Measurements from ENCODE around the gene FBXW12. TPM values are rescaled to one million over a fixed set of nuclear protein-coding genes. Genes with fewer than 3 reads are reported as not detected.
"Not testable (repeated sequence)": the region's sequence is repeated elsewhere in the genome, so short reads cannot be mapped to it uniquely, and the experiment has no call there.

The FBXW12 gene
- polyA plus RNA-seq (ENCODE audit: insufficient read length): 0.73 TPM
- long read RNA-seq, donor 1: 0 reads
- long read RNA-seq, donor 2: 0 reads
- long read RNA-seq, donor 3: 0 reads
- long read RNA-seq, donor 4: 0 reads
- long read RNA-seq, donor 5: 0 reads
- long read RNA-seq, donor 6: 0 reads
- long read RNA-seq, donor 7: 0 reads
- long read RNA-seq, donor 8: 0 reads

GRCh38 chr3:48371651-48372376 is at the start of gene FBXW12:
Gene FBXW12 (plus strand): TSS chr3:48372219. CDS start chr3:48372768, 549 bp downstream.
- DNase-seq: no peak

DNA sequence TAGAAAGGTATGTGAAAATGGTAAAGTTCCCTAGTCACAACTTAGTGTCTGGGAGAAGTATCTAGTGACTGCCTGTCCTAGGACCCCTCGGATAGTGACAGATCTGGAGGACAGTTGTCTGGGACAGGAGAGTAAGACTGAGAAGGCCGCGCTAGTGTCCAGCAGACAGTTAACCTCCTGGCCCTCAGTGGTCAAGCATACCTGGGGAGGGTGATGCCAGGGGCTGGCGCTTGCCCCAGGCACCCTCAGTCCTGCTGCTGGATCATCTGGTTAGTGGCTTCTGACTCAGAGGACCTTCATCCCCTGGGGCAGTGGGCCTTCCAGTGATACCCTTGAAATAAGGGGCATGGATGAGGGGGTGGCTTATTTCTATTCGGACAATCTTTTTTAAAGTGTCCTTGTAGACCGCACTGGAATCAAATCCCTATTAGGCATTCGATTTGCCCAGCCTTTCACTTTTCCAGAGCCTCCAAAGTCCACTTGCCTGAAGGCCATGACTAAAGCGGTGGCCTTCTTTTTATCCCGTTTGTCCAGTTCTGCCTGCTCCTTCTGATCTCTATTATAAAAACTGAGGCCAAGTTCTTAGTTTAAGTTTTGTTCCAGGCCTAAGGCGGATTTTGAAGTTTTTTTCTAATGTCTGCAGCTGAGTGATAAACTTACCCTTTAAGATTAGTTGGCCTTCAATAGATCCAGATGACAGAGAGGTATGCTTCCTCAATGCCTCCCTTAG is 40.1 kb upstream of the FBXW12 start:
- DNase-seq: not testable (repeated sequence)

DNA sequence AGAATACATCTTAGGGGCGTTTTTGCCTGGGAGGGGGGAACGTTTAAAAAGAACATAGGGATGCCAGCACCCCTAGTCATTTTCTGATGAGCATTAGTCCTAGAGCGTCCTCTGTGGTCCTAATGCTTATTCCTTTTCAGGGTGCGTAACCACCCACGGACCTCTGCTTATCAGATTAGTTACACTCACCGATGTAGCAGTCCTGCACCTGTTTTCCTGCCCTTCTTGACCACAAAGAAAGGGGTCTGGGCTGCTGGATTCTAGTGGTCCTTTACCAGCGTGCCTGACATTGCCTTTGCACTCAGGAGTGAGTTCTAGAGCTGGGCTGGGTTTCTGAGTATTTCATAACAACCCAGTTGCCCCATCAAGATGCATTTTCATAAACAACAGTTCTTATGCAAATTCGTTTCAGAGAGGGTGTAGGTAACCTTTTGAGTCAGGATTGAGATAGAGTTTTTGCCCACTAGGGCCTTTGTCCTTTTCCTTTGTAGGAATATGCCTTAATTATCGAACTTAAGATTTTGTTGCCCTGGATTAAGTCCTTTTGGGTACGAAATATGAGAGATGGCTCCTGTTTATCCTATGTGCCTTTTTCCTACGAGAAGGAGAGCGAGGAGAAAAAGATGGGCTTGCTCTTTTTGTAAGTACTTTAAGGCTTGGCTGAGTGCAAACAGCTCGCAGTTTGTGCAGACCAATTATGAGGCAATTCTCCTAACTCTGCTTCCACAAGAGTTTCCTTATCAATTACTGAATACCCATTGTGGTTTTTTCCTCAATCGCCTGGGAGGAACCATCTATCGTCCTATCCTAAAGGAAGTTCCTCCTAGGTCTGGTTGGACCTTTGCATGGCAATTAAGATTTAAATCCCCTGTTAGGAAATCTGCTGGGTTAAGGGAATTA is 38.4 kb upstream of the FBXW12 start, which contains the start of gene SPINK8:
Gene SPINK8, minus strand, starts transcription at position 316 of the 900 bp plus-strand sequence. CDS start 5,320 bp downstream, outside the sequence.
- not testable (repeated sequence) for DNase-seq

DNA sequence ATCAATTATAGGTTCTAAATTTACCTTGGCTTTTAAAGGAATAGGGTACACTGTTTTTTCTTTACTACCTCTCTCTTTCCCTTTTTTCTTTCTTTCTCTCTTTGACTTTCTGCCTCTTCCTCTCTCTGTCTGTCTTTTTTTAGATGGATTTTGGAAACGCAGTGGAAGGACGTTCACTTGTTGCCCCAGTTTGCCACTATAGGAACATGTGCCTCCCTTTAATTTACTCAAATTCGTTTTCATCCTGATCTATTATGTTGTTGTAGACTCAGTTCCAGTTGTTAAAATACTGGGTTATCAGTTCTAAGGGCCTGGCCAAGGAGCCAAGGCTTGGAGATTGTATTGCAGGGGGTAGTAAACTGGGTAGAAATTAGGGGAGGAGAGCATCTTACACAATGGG is 37.4 kb upstream of the FBXW12 start:
- no peak for DNase-seq

DNA sequence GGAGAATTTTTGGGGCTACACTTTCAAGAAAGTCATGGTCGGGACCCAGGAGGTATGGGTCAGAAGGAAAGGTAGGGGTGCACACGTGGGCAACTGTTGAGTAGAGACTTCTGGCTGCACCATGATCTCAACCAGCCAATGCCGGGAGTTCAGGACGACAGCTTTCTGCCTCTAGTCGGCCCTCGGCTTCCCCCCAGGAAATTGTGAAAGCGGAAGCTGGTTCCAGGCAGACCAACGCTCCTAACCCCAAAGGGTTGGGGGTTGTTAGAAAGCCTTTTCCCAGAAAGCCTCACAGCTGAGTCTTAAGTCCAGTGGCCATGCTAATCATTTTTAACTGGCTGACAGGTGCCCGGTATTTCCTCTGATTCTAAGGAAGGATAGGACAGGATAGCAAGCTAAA is 36.7 kb upstream of the FBXW12 start:
- not testable (repeated sequence) for DNase-seq

GRCh38 chr3:48337536-48337935 is 34.5 kb upstream of the FBXW12 start:
- DNase-seq: not testable (repeated sequence)

DNA sequence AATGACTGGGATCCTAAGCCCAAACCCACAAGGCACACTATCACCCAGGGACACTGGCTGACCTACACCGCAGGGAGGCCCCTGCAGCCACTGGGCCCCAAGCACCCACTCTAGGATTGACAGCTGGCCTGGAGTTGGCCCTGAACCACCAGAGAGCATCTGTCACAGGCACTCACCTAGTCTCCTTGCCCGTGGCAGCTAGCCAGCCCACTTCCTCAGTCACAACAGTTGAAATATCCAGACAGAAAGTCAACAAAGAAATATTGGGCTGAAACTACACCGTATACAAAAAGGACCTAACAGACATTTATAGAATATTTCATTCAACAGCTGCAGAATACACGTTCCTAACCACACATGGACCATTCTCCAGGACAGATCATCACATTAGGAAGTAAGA is 33.4 kb upstream of the FBXW12 start:
- DNase-seq: no peak

DNA sequence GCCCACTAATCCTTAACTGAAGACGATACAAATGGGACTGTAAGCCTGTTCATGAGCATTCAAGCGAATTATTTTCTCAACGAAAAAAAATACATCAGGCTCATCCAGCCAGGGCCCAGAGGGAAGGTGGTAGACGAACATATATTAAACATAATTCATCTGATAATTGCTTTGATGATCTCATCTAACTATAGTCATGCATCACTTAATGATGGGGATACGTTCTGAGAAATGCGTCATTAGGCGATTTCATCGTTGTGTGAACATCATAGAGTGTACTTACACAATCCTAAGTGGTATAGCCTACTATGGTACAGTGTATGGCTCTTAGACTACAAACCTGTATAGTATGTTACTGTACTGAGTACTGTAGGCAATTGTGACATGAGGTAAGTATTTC is 28.6 kb upstream of the FBXW12 start:
- no peak for DNase-seq

GRCh38 chr3:48344867-48345507 is 27.0 kb upstream of the FBXW12 start:
- no peak for DNase-seq

DNA sequence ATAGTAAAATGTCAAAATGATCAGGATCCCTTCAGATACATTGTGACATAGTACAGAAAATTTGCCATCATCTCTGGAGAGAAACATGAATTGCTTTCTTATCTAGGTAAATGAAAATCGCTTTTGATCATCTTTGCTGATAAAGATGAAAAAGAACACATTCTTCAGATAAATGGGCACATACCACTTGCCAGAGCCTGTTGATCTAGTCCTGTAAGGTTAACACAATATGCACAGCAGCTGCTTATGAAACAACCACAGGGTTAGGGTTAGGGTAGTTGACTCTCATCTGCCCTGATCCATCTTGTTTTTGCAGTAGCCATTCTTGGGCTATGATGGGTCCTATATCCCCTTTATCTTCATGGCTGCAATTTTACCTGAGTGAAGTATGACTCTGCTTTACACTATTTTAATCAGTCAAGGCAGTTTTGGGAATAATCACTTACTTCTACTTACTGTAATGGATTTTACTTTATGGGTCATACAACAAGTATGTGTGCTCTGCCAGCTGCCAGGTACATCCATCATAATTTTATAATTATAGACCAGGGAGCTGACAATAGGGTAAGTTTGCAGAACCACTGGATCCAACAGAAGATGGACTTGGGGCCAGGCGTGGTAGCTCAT is 26.0 kb upstream of the FBXW12 start:
- no peak for DNase-seq

DNA sequence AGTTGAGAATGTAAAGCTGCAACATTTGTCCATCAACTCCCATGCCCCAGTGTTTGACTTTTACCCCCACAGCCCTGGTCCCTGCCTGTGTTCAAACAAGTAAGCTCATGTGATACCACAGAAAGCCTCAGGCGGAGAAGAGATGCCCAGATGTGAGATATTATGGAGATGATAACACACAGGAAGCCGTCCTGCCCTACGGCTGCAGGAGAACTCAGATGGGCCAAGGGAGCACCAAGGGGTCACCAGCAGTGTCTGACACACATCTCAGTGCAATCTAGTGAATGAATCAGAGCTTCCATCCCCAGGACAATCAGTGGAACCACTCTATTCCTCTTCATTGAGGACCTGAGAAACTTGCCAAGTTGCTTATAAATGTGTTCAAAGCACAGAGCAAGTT is 24.5 kb upstream of the FBXW12 start:
- DNase-seq: no peak

DNA sequence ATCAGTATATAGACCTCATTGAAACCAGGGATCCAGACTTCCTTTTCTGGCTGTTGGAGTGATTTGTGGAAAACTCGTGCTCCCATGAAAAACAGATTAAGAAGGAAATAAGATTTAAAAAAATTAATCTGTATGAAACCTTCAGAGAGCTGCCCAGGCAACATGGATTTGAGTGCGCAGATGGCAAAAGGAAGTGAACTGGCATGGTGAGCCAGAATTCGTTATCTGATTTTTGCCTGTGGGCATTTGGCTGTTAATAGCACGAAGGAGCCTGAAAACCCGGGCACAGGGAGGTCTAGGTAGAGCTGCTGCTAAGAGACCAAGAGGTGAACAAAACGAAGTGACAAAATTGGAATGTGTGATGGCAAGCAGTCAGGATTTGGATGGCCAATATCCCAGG is 19.5 kb upstream of the FBXW12 start:
- no peak for DNase-seq

- DNase-seq: no peak
Measured at GRCh38 chr3:48353987-48354386, 18.0 kb upstream of the FBXW12 start.

DNA sequence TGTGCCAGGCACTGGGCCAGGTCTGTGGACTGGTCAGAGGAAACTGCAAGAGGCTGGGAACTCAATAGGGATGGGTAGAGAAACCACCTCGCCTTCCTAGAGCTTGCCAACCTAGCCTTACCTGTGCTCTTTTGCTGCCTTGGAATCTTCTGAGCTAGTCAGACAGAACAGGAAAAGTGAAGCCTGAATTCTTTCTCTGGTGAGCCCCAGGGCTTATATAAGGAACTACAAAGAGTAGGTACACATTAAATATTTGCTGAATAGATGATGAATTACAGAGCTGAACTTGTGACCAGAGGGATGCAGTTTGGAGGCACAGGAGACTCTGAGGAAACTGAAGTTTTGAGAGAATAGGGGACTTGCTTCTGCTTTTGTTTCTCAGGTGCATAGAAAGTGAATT is 15.6 kb upstream of the FBXW12 start:
- DNase-seq: no peak

- no peak for DNase-seq
Measured at GRCh38 chr3:48361928-48362327, 10.1 kb upstream of the FBXW12 start.

- DNase-seq: no peak
Measured at GRCh38 chr3:48364840-48365239, 7.2 kb upstream of the FBXW12 start.

DNA sequence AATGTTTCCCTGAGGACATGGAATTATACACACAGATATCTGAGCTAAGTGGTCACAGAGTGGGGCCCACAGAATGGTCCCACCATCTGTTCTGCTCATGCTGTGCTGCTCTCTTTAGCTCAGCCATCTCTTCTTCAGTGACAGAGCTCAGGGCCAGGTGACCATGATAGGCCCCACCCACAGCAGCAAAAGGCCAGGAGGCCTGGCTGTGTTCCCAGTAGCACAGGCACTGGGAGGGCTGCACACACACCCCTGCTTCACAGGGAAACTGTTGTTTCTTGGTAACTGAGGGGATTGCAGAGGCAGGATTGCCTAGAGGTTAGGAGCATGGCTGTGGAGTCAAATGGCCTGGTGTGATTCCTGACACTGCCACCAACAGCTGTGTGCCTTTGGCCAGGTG is 4.8 kb upstream of the FBXW12 start:
- DNase-seq: no peak

- peak; percentile 7 for DNase-seq
Measured at GRCh38 chr3:48369693-48370332, 2.2 kb upstream of the FBXW12 start.

DNA sequence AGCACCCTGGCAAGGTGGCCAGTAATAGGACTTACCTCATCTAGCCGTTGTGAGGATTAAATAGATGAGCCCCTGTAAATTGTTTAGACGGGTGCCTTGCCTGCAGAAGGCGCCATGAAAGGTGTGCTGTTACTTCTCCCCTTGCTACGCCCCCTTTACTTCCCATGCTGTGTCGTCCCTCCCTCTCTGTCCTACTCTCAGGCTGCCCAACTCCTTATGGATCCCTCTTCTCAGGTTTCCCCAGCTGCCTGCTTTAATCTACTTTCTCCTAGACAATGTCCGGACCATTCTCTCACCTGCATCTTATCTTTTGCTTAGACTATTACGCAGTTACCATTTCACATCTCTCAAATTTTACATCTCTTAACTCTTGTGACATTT is 1.7 kb upstream of the FBXW12 start:
- DNase-seq: peak; percentile 10

DNA sequence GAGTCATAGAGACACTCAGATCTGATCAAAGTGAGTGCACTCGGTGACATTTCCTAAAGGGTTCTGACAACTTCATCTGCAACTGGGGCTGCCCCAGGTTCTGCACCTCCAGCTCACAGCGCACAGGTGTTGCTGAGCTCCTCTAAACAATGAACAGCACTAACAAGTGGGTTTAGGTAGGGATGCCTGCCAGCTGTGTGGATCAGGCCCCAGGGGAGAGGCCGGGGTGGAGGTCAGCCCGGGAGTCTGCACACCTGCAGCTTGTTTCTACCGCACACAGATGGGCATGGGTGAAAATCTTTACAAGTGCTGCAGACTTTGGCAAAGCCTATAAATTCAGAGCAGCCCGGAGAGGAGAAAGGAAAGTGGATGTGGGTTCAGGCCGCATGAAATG is 355 bp downstream of the FBXW12 start:
- no peak for DNase-seq
